ENCODE data around the gene ZGPAT. TPM values are rescaled to one million over a fixed set of nuclear protein-coding genes. Genes with fewer than 3 reads are reported as not detected.

Gene ZGPAT
- total and polyA plus RNA-seq, 2 of the 13 experiments (the other 11 are each of a cell fraction or from before 2014, with no cell fraction given): 23.0 to 41.9 TPM

DNA sequence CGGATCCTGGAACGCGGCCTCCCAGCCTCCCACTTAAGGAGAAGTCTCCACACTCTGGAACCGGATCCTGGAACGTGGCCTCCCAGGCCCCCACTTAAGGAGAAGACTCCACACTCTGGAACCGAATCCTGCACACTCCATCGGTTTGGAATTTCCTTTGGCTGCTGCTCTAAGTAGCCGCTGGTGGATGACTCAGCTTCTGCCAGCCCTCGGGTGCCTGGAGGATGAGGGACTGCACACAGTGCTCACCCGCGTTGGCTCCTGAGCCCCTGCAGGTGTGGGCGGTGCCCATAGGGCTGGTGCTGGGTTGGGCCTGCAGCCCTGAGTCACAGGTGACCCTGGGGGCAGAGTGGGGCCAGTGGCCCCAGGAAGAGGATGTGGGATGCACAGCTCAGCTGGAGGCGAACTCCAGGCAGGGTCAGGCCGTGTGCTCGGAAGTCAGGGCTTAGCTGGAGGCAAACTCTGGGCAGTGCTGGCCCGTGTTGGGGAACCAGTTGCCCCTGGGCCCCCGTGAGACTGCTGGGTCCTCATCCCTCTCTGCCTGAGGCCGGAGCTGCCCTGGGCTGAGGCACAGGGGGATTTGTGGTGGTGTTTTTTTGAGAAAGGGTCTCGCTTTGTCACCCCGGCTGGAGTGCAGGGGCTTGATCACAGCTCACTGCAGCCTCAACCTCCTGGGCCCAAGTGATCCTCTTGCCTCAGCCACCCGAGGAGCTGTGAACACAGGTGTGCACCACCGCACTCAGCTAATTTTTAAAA is 25.3 kb upstream of the ZGPAT start (continued):
- TF ChIP-seq, protein P1, sequence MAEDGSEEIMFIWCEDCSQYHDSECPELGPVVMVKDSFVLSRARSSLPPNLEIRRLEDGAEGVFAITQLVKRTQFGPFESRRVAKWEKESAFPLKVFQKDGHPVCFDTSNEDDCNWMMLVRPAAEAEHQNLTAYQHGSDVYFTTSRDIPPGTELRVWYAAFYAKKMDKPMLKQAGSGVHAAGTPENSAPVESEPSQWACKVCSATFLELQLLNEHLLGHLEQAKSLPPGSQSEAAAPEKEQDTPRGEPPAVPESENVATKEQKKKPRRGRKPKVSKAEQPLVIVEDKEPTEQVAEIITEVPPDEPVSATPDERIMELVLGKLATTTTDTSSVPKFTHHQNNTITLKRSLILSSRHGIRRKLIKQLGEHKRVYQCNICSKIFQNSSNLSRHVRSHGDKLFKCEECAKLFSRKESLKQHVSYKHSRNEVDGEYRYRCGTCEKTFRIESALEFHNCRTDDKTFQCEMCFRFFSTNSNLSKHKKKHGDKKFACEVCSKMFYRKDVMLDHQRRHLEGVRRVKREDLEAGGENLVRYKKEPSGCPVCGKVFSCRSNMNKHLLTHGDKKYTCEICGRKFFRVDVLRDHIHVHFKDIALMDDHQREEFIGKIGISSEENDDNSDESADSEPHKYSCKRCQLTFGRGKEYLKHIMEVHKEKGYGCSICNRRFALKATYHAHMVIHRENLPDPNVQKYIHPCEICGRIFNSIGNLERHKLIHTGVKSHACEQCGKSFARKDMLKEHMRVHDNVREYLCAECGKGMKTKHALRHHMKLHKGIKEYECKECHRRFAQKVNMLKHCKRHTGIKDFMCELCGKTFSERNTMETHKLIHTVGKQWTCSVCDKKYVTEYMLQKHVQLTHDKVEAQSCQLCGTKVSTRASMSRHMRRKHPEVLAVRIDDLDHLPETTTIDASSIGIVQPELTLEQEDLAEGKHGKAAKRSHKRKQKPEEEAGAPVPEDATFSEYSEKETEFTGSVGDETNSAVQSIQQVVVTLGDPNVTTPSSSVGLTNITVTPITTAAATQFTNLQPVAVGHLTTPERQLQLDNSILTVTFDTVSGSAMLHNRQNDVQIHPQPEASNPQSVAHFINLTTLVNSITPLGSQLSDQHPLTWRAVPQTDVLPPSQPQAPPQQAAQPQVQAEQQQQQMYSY (CRISPR knock-in tag; IDR thresholded peaks at IDR 0.05): peak; percentile 54
- peak; percentile 85 for TF ChIP-seq FOSL2 (CRISPR knock-in tag; IDR thresholded peaks at IDR 0.05)
- TF ChIP-seq XRCC5 (optimal IDR thresholded peaks at IDR 0.05; ENCODE audit: low read length): peak; percentile 29
- TF ChIP-seq ZNF563 (CRISPR knock-in tag; IDR thresholded peaks at IDR 0.05): no peak
- TF ChIP-seq, protein P2, sequence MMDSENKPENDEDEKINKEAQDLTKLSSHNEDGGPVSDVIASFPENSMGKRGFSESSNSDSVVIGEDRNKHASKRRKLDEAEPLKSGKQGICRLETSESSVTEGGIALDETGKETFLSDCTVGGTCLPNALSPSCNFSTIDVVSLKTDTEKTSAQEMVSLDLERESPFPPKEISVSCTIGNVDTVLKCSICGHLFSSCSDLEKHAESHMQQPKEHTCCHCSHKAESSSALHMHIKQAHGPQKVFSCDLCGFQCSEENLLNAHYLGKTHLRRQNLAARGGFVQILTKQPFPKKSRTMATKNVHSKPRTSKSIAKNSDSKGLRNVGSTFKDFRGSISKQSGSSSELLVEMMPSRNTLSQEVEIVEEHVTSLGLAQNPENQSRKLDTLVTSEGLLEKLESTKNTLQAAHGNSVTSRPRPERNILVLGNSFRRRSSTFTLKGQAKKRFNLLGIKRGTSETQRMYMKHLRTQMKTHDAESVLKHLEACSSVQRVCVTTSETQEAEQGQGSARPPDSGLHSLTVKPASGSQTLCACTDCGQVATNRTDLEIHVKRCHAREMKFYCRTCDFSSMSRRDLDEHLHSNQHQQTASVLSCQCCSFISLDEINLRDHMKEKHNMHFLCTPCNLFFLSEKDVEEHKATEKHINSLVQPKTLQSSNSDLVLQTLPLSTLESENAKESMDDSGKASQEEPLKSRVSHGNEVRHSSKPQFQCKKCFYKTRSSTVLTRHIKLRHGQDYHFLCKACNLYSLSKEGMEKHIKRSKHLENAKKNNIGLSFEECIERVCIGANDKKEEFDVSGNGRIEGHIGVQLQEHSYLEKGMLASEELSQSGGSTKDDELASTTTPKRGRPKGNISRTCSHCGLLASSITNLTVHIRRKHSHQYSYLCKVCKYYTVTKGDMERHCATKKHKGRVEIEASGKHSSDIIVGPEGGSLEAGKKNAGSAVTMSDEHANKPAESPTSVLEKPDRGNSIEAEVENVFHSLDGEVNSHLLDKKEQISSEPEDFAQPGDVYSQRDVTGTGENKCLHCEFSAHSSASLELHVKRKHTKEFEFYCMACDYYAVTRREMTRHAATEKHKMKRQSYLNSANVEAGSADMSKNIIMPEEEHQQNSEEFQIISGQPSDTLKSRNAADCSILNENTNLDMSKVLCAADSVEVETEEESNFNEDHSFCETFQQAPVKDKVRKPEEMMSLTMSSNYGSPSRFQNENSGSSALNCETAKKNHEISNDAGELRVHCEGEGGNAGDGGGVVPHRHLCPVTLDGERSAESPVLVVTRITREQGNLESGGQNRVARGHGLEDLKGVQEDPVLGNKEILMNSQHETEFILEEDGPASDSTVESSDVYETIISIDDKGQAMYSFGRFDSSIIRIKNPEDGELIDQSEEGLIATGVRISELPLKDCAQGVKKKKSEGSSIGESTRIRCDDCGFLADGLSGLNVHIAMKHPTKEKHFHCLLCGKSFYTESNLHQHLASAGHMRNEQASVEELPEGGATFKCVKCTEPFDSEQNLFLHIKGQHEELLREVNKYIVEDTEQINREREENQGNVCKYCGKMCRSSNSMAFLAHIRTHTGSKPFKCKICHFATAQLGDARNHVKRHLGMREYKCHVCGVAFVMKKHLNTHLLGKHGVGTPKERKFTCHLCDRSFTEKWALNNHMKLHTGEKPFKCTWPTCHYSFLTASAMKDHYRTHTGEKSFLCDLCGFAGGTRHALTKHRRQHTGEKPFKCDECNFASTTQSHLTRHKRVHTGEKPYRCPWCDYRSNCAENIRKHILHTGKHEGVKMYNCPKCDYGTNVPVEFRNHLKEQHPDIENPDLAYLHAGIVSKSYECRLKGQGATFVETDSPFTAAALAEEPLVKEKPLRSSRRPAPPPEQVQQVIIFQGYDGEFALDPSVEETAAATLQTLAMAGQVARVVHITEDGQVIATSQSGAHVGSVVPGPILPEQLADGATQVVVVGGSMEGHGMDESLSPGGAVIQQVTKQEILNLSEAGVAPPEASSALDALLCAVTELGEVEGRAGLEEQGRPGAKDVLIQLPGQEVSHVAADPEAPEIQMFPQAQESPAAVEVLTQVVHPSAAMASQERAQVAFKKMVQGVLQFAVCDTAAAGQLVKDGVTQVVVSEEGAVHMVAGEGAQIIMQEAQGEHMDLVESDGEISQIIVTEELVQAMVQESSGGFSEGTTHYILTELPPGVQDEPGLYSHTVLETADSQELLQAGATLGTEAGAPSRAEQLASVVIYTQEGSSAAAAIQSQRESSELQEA (CRISPR knock-in tag; IDR thresholded peaks at IDR 0.05; ENCODE audit: not compliant biosample characterization): no peak
- TF ChIP-seq ZBTB38 (CRISPR knock-in tag; IDR thresholded peaks at IDR 0.05): peak; percentile 73; the same call in 1 of the 2 replicates
- no peak for TF ChIP-seq JARID2 (CRISPR knock-in tag; IDR thresholded peaks at IDR 0.05; ENCODE audit: insufficient replicate concordance)
- TF ChIP-seq, protein P3, sequence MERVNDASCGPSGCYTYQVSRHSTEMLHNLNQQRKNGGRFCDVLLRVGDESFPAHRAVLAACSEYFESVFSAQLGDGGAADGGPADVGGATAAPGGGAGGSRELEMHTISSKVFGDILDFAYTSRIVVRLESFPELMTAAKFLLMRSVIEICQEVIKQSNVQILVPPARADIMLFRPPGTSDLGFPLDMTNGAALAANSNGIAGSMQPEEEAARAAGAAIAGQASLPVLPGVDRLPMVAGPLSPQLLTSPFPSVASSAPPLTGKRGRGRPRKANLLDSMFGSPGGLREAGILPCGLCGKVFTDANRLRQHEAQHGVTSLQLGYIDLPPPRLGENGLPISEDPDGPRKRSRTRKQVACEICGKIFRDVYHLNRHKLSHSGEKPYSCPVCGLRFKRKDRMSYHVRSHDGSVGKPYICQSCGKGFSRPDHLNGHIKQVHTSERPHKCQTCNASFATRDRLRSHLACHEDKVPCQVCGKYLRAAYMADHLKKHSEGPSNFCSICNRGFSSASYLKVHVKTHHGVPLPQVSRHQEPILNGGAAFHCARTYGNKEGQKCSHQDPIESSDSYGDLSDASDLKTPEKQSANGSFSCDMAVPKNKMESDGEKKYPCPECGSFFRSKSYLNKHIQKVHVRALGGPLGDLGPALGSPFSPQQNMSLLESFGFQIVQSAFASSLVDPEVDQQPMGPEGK (CRISPR knock-in tag; IDR thresholded peaks at IDR 0.05): 0 out of 2 replicates have a peak, but pooled peaks have one; percentile 42
- no peak for TF ChIP-seq ZSCAN21 (CRISPR knock-in tag; IDR thresholded peaks at IDR 0.05; ENCODE audit: borderline replicate concordance)
- TF ChIP-seq ATF7 (IDR thresholded peaks at IDR 0.05): no peak
- no peak for TF ChIP-seq ATF7 (CRISPR knock-in tag; IDR thresholded peaks at IDR 0.05)
- TF ChIP-seq, protein P4, sequence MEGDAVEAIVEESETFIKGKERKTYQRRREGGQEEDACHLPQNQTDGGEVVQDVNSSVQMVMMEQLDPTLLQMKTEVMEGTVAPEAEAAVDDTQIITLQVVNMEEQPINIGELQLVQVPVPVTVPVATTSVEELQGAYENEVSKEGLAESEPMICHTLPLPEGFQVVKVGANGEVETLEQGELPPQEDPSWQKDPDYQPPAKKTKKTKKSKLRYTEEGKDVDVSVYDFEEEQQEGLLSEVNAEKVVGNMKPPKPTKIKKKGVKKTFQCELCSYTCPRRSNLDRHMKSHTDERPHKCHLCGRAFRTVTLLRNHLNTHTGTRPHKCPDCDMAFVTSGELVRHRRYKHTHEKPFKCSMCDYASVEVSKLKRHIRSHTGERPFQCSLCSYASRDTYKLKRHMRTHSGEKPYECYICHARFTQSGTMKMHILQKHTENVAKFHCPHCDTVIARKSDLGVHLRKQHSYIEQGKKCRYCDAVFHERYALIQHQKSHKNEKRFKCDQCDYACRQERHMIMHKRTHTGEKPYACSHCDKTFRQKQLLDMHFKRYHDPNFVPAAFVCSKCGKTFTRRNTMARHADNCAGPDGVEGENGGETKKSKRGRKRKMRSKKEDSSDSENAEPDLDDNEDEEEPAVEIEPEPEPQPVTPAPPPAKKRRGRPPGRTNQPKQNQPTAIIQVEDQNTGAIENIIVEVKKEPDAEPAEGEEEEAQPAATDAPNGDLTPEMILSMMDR (CRISPR knock-in tag; IDR thresholded peaks at IDR 0.05): 0 out of 2 replicates have a peak, but pooled peaks have one; percentile 2
